ENCODE measurements around the gene SH3GL2. TPM values are rescaled to one million over a fixed set of nuclear protein-coding genes. Genes with fewer than 3 reads are reported as not detected.

The SH3GL2 gene
- total and polyA plus RNA-seq, 2 experiments from 2014 or later: 0.06 TPM; not detected in 1

DNA sequence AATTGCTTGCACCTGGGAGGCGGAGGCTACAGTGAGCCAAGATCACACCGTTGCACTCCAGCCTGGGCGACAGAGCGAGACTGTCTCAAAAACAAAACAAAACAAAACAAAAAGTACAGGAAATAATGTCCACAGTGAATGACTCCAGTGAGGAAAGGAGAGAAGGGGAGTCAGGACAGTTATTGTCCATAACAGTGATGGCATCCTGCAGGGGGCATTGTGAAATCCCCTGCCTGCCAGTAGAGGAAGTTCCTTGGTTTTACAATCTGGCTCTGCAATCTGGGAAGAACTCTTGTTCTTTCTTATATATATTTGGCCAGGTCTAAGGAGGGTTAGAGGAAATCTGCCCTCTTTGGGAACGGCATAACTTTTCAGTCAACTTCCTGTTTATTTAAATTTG, 8.2 kb downstream of the SH3GL2 start:
- no peaks in the 10 kb centered on the region for H3K36me3 ChIP-seq (ENCODE audit: low read depth)
- H3K79me2 ChIP-seq (ENCODE audit: insufficient read depth): no peaks in the 10 kb centered on the region
- H3K9me2 ChIP-seq (ENCODE audit: insufficient read depth): no peaks in the 10 kb centered on the region
- no peak overlapping the region for H3K4me2 ChIP-seq (ENCODE audit: unreplicated experiment)
- H3K9me3 ChIP-seq (ENCODE audit: low read depth): no peaks in the 10 kb centered on the region
- H4K20me1 ChIP-seq (ENCODE audit: insufficient read depth): no peaks in the 10 kb centered on the region
- no peak for DNase-seq
- H3F3A ChIP-seq (ENCODE audit: insufficient read depth): no peaks in the 10 kb centered on the region
- no peaks in the 10 kb centered on the region for H3K4me1 ChIP-seq (ENCODE audit: insufficient read depth)
- no peak overlapping the region for H2AFZ ChIP-seq
- H3K9ac ChIP-seq: no peak overlapping the region
- no peak overlapping the region for H3K4me3 ChIP-seq
- H3K27ac ChIP-seq: no peak overlapping the region
- in situ Hi-C loops (cut with MboI): no loop called here
- WGBS, 2 experiments (ENCODE audit: low coverage in 1 of 2, low lambda C conversion rate in 2 of 2, missing lambda C conversion rate in 2 of 2): 81 to 82% methylated on average over 5 of the region's 5 CpGs
- TF ChIP-seq EZH2 (IDR thresholded peaks at IDR 0.05; ENCODE audit: insufficient read depth, poor library complexity, severe bottlenecking) (no peak), EZH2phosphoT487 (IDR thresholded peaks at IDR 0.05; ENCODE audit: insufficient read depth, low read depth) (no peak)
- H3K27me3 ChIP-seq (replicated peaks; ENCODE audit: insufficient read depth): peaks cover 18% of the 10 kb centered on the region

- WGBS, 2 experiments (ENCODE audit: low coverage in 1 of 2, low lambda C conversion rate in 2 of 2, missing lambda C conversion rate in 2 of 2): 45 to 50% methylated on average over 1 of the region's 1 CpG
- peaks cover 16% of the 10 kb centered on the region for H3K27me3 ChIP-seq (replicated peaks; ENCODE audit: insufficient read depth)
- no peak for TF ChIP-seq EZH2phosphoT487 (IDR thresholded peaks at IDR 0.05; ENCODE audit: insufficient read depth, low read depth)
- no peaks in the 10 kb centered on the region for H3F3A ChIP-seq (ENCODE audit: insufficient read depth)
- no peak overlapping the region for H3K4me3 ChIP-seq
- H3K4me2 ChIP-seq (ENCODE audit: unreplicated experiment): no peak overlapping the region
- no peak overlapping the region for H2AFZ ChIP-seq
- H3K9me2 ChIP-seq (ENCODE audit: insufficient read depth): no peaks in the 10 kb centered on the region
- in situ Hi-C loops (cut with MboI): no loop called here
- H3K36me3 ChIP-seq (ENCODE audit: low read depth): no peaks in the 10 kb centered on the region
- no peak overlapping the region for H3K9ac ChIP-seq
- no peak overlapping the region for H3K27ac ChIP-seq
- no peaks in the 10 kb centered on the region for H3K79me2 ChIP-seq (ENCODE audit: insufficient read depth)
- DNase-seq: no peak
- no peaks in the 10 kb centered on the region for H3K4me1 ChIP-seq (ENCODE audit: insufficient read depth)
- H4K20me1 ChIP-seq (ENCODE audit: insufficient read depth): no peaks in the 10 kb centered on the region
- no peaks in the 10 kb centered on the region for H3K9me3 ChIP-seq (ENCODE audit: low read depth)
These were observed 9.5 kb downstream of the SH3GL2 start for GRCh38 chr9:17588395-17588794.

- Histone ChIP-seq H3K4me2 (ENCODE audit: unreplicated experiment) (no peak overlapping the region), H3K27ac (no peak overlapping the region), H3K4me1 (ENCODE audit: insufficient read depth) (no peaks in the 10 kb centered on the region), H3K27me3 (replicated peaks; ENCODE audit: insufficient read depth) (peaks cover 16% of the 10 kb centered on the region), H3K36me3 (ENCODE audit: low read depth) (no peaks in the 10 kb centered on the region), H3K4me3 (no peak overlapping the region), H3F3A (ENCODE audit: insufficient read depth) (no peaks in the 10 kb centered on the region), H2AFZ (no peak overlapping the region), H4K20me1 (ENCODE audit: insufficient read depth) (no peaks in the 10 kb centered on the region), H3K79me2 (ENCODE audit: insufficient read depth) (no peaks in the 10 kb centered on the region), H3K9me3 (ENCODE audit: low read depth) (no peaks in the 10 kb centered on the region), H3K9ac (no peak overlapping the region), H3K9me2 (ENCODE audit: insufficient read depth) (no peaks in the 10 kb centered on the region)
- no peak for TF ChIP-seq EZH2 (IDR thresholded peaks at IDR 0.05; ENCODE audit: insufficient read depth, poor library complexity, severe bottlenecking)
- TF ChIP-seq EZH2phosphoT487 (IDR thresholded peaks at IDR 0.05; ENCODE audit: insufficient read depth, low read depth): no peak
- 41 to 45% methylated on average over 4 of the region's 4 CpGs for WGBS, 2 experiments (ENCODE audit: low coverage in 1 of 2, low lambda C conversion rate in 2 of 2, missing lambda C conversion rate in 2 of 2)
- DNase-seq: no peak
- in situ Hi-C loops (cut with MboI): no loop called here
These were observed 10.1 kb downstream of the SH3GL2 start for GRCh38 chr9:17588941-17589340.

- no peak for DNase-seq
- peaks cover 16% of the 10 kb centered on the region for H3K27me3 ChIP-seq (replicated peaks; ENCODE audit: insufficient read depth)
- no peaks in the 10 kb centered on the region for H3K4me1 ChIP-seq (ENCODE audit: insufficient read depth)
- H3K9me3 ChIP-seq (ENCODE audit: low read depth): no peaks in the 10 kb centered on the region
- no peak overlapping the region for H3K4me3 ChIP-seq
- no peaks in the 10 kb centered on the region for H4K20me1 ChIP-seq (ENCODE audit: insufficient read depth)
- no peaks in the 10 kb centered on the region for H3F3A ChIP-seq (ENCODE audit: insufficient read depth)
- no peak for TF ChIP-seq EZH2 (IDR thresholded peaks at IDR 0.05; ENCODE audit: insufficient read depth, poor library complexity, severe bottlenecking)
- no peak for TF ChIP-seq EZH2phosphoT487 (IDR thresholded peaks at IDR 0.05; ENCODE audit: insufficient read depth, low read depth)
- no peak overlapping the region for H3K4me2 ChIP-seq (ENCODE audit: unreplicated experiment)
- no peaks in the 10 kb centered on the region for H3K9me2 ChIP-seq (ENCODE audit: insufficient read depth)
- H2AFZ ChIP-seq: no peak overlapping the region
- H3K9ac ChIP-seq: no peak overlapping the region
- in situ Hi-C loops (cut with MboI): no loop called here
- H3K36me3 ChIP-seq (ENCODE audit: low read depth): no peaks in the 10 kb centered on the region
- no peaks in the 10 kb centered on the region for H3K79me2 ChIP-seq (ENCODE audit: insufficient read depth)
- H3K27ac ChIP-seq: no peak overlapping the region
- WGBS, 2 experiments (ENCODE audit: low coverage in 1 of 2, low lambda C conversion rate in 2 of 2, missing lambda C conversion rate in 2 of 2): 30 to 31% methylated on average over 5 of the region's 5 CpGs
These were observed 10.9 kb downstream of the SH3GL2 start for GRCh38 chr9:17589771-17590170.

- no peak overlapping the region for H3K9ac ChIP-seq
- no peaks in the 10 kb centered on the region for H3K9me2 ChIP-seq (ENCODE audit: insufficient read depth)
- no peaks in the 10 kb centered on the region for H3K9me3 ChIP-seq (ENCODE audit: low read depth)
- H3F3A ChIP-seq (ENCODE audit: insufficient read depth): no peaks in the 10 kb centered on the region
- H3K4me1 ChIP-seq (ENCODE audit: insufficient read depth): no peaks in the 10 kb centered on the region
- H3K4me3 ChIP-seq: no peak overlapping the region
- no peaks in the 10 kb centered on the region for H3K36me3 ChIP-seq (ENCODE audit: low read depth)
- H3K27ac ChIP-seq: no peak overlapping the region
- H4K20me1 ChIP-seq (ENCODE audit: insufficient read depth): no peaks in the 10 kb centered on the region
- TF ChIP-seq EZH2phosphoT487 (IDR thresholded peaks at IDR 0.05; ENCODE audit: insufficient read depth, low read depth) (no peak), EZH2 (IDR thresholded peaks at IDR 0.05; ENCODE audit: insufficient read depth, poor library complexity, severe bottlenecking) (no peak)
- peaks cover 30% of the 10 kb centered on the region; the same call in 1 of the 2 replicates for H3K27me3 ChIP-seq (replicated peaks; ENCODE audit: insufficient read depth)
- 64 to 69% methylated on average over 3 of the region's 3 CpGs for WGBS, 2 experiments (ENCODE audit: low coverage in 1 of 2, low lambda C conversion rate in 2 of 2, missing lambda C conversion rate in 2 of 2)
- no peaks in the 10 kb centered on the region for H3K79me2 ChIP-seq (ENCODE audit: insufficient read depth)
- H2AFZ ChIP-seq: no peak overlapping the region
- in situ Hi-C loops (cut with MboI): no loop called here
- no peak overlapping the region for H3K4me2 ChIP-seq (ENCODE audit: unreplicated experiment)
- no peak for DNase-seq
These were observed 16.1 kb downstream of the SH3GL2 start for GRCh38 chr9:17594961-17595360.

All from GM23248 (cell line).